GM13977 (cell line): Measurements from ENCODE around the gene VWA3B.

Source experiments
- DNase-seq: peaks from one replicate; pipeline ENCODE4 v3.0.0; 2012; ENCODE audit warnings: low spot score
- CTCF ChIP-seq: IDR thresholded peaks from 2 replicates; pipeline ENCODE4 v1.5.1; 2012; ENCODE audit warnings: mild to moderate bottlenecking, control low read depth; ENCODE audit not compliant: insufficient read depth; ENCODE audit errors: extremely low read depth, missing control alignments
- in situ Hi-C: fragments of 300-500 bp; cut with MboI; formaldehyde crosslinking; loops from one replicate; pipeline ENCODE4 v1.12.0; 2022; ENCODE audit warnings: low sequenced_read_pairs, low pct_unique_long_range_greater_than_20kb, mixed read lengths, inconsistent platforms; ENCODE audit not compliant: unreplicated experiment

Gene VWA3B

GRCh38 chr2:98164256-98164655 is 77.3 kb downstream of the VWA3B start:
- no peak for DNase-seq
- in situ Hi-C loops: no loop called here
- no peak for TF ChIP-seq CTCF

- DNase-seq: no peak
- no peak for TF ChIP-seq CTCF
- in situ Hi-C loops: no loop called here
These were observed 78.6 kb downstream of the VWA3B start for GRCh38 chr2:98165516-98166071.

- DNase-seq: no peak
- TF ChIP-seq CTCF: no peak
- in situ Hi-C loops: no loop called here
These were observed 80.9 kb downstream of the VWA3B start for GRCh38 chr2:98167916-98168315.

GRCh38 chr2:98170076-98170475 is 83.1 kb downstream of the VWA3B start:
- no peak for DNase-seq
- in situ Hi-C loops: no loop called here
- no peak for TF ChIP-seq CTCF

GRCh38 chr2:98172150-98172765 is 85.3 kb downstream of the VWA3B start:
- DNase-seq: no peak
- in situ Hi-C loops: no loop called here
- TF ChIP-seq CTCF: no peak

GRCh38 chr2:98172951-98173350 is 86.0 kb downstream of the VWA3B start:
- DNase-seq: no peak

More at GRCh38 chr2:98172951-98173350, 86.0 kb downstream of the VWA3B start:
- TF ChIP-seq CTCF: no peak
- in situ Hi-C loops: no loop called here
